HepG2 (cell line): Measurements from ENCODE around the gene PLCG1. TPM values are rescaled to one million over a fixed set of nuclear protein-coding genes. Genes with fewer than 3 reads are reported as not detected.
A peak's percentile ranks its signal among the peaks of the same experiment; 100 is the strongest.

Source experiments
- ATAC-seq: fragments of 200-7000 bp; cut with Tn5 transposase; 3 replicates; pipeline ENCODE4 v1.9.1; 2020; ENCODE audit warnings: mild to moderate bottlenecking, moderate library complexity
- BruUV-seq: library from RNA; stranded (reverse); fragments of 400-500 nt; replicated peaks from 2 replicates; lab custom pipeline; 2021; lab: Mats Ljungman, UMichigan
- CTCF ChIA-PET: fragments of 300-600 bp; formaldehyde crosslinking; extraction: SDS; loops from one replicate; lab custom pipeline; 2021; ENCODE audit warnings: low total read pairs, inconsistent platforms, low intra/inter-chr PET ratio; lab: Yijun Ruan, JAX
- POLR2A ChIA-PET: fragments of 350-600 bp; sonication (Branson Sonifier 250); formaldehyde crosslinking; loops from one replicate; lab custom pipeline; 2020; ENCODE audit warnings: antibody characterized with exemption, inconsistent platforms; lab: Yijun Ruan, JAX
- DNase-seq: peaks from one replicate; pipeline ENCODE4 v3.0.0-alpha.2; 2015; ENCODE audit warnings: low spot score
- FAIRE-seq: peaks from 3 replicates; lab custom pipeline; 2011; peaks lifted over from hg19 to GRCh38; lab: Jason Lieb, UNC
- H2AFZ ChIP-seq: one replicate; pipeline ENCODE4 v1.6.1; 2011; ENCODE audit warnings: low read length, inconsistent platforms
- H3K27ac ChIP-seq: fragments of 300-600 bp; 3 replicates; pipeline ENCODE4 v1.8.0; 2011; ENCODE audit warnings: mixed run types, mild to moderate bottlenecking, mixed read lengths, low read length, inconsistent platforms; ENCODE audit not compliant: insufficient read depth; ENCODE audit errors: extremely low read length
- H3K27me3 ChIP-seq, 2 experiments: fragments of 200-600 bp in 1 of 2; 2 replicates in 1 of 2; 3 replicates in 1 of 2; pipeline versions ENCODE4 v1.6.0 to v1.8.0; 2011; ENCODE audit warnings: low read length in 2 of 2, mild to moderate bottlenecking in 2 of 2, moderate library complexity in 2 of 2, inconsistent platforms in 1 of 2; ENCODE audit not compliant: insufficient read depth in 2 of 2, control insufficient read depth in 1 of 2
- H3K36me3 ChIP-seq, 2 experiments: fragments of 200-600 bp in 1 of 2; replicated peaks in 1 of 2; 2 replicates in 1 of 2; 3 replicates in 1 of 2; pipeline versions ENCODE4 v1.5.1 to v1.8.0; 2011; ENCODE audit warnings: low read length in 2 of 2, inconsistent platforms in 1 of 2; ENCODE audit not compliant: insufficient read depth in 2 of 2, control insufficient read depth in 1 of 2
- H3K4me1 ChIP-seq: 2 replicates; pipeline ENCODE4 v1.5.1; 2012; ENCODE audit warnings: low read length, inconsistent platforms; ENCODE audit not compliant: insufficient read depth
- H3K4me2 ChIP-seq: 2 replicates; pipeline ENCODE4 v1.6.0; 2011; ENCODE audit warnings: low read depth, low read length, inconsistent platforms
- H3K4me3 ChIP-seq, 3 experiments: fragments of 200-600 bp in 1 of 3; sonication (generic), shearing (Covaris generic) in 1 of 3; replicated peaks in 1 of 3; 2 replicates each; pipeline ENCODE4 v1.5.1; 2011 to 2016; ENCODE audit warnings: low read length in 3 of 3, inconsistent platforms in 2 of 3, low read depth in 2 of 3, mild to moderate bottlenecking in 2 of 3, control low read depth in 1 of 3, mixed read lengths in 1 of 3; ENCODE audit not compliant: insufficient read depth in 1 of 3
- H3K79me2 ChIP-seq: one replicate; pipeline ENCODE4 v1.6.1; 2011; ENCODE audit warnings: low read length, inconsistent platforms; ENCODE audit not compliant: insufficient read depth
- H3K9ac ChIP-seq: 2 replicates; pipeline ENCODE4 v1.6.0; 2011; ENCODE audit warnings: mild to moderate bottlenecking, low read depth, low read length, inconsistent platforms; ENCODE audit not compliant: insufficient read depth
- H3K9me3 ChIP-seq: 2 replicates; pipeline ENCODE4 v1.5.1; 2012; ENCODE audit warnings: mild to moderate bottlenecking, low read length
- H4K20me1 ChIP-seq: 2 replicates; pipeline ENCODE4 v1.6.0; 2011; ENCODE audit warnings: inconsistent platforms, mild to moderate bottlenecking, low read length, moderate library complexity; ENCODE audit not compliant: insufficient read depth
- ATAD3A ChIP-seq: sonication (generic); formaldehyde crosslinking; IDR thresholded peaks from 2 replicates; pipeline ENCODE4 v1.4.0; 2020; ENCODE audit warnings: missing genetic modification reagents
- CTCF ChIP-seq: sonication (generic); formaldehyde crosslinking; IDR thresholded peaks from 2 replicates; pipeline ENCODE4 v1.5.0; 2020; ENCODE audit warnings: mild to moderate bottlenecking, missing genetic modification reagents, moderate library complexity
- GATAD2A ChIP-seq: IDR thresholded peaks from 2 replicates; pipeline ENCODE4 v1.6.1; 2016
- HNF1B ChIP-seq: sonication (generic); formaldehyde crosslinking; IDR thresholded peaks from 2 replicates; pipeline ENCODE4 v1.5.1; 2020; ENCODE audit warnings: mild to moderate bottlenecking, moderate library complexity, missing genetic modification reagents
- MIER3 ChIP-seq: IDR thresholded peaks from 2 replicates; pipeline ENCODE4 v1.6.1; 2016; ENCODE audit warnings: missing compliant biosample characterization, borderline replicate concordance
- REPIN1 ChIP-seq: sonication (generic); formaldehyde crosslinking; IDR thresholded peaks from 2 replicates; pipeline ENCODE4 v1.8.0; 2022; ENCODE audit warnings: missing genetic modification reagents, low read depth, mild to moderate bottlenecking, borderline replicate concordance
- SUZ12 ChIP-seq: fragments of 150-350 bp; IDR thresholded peaks from 2 replicates; pipeline ENCODE4 v1.6.1; 2014; ENCODE audit warnings: low read depth, low read length
- SYNCRIP ChIP-seq: fragments of 200-400 bp; formaldehyde crosslinking; IDR thresholded peaks from 2 replicates; pipeline ENCODE4 v1.6.1; 2018; ENCODE audit warnings: mild to moderate bottlenecking, low read depth, low read length; ENCODE audit not compliant: insufficient read depth
- ZBED4 ChIP-seq: sonication (generic); formaldehyde crosslinking; IDR thresholded peaks from 2 replicates; pipeline ENCODE4 v1.4.0; 2020; ENCODE audit warnings: missing genetic modification reagents, borderline replicate concordance
- ZNF337 ChIP-seq: sonication (generic); formaldehyde crosslinking; IDR thresholded peaks from 2 replicates; pipeline ENCODE4 v1.5.1; 2020; ENCODE audit warnings: missing genetic modification reagents, low read depth, mild to moderate bottlenecking, borderline replicate concordance
- ZNF44 ChIP-seq: sonication (generic); formaldehyde crosslinking; IDR thresholded peaks from 2 replicates; pipeline ENCODE4 v1.5.1; 2020; ENCODE audit warnings: mild to moderate bottlenecking, missing genetic modification reagents
- WGBS: methylation state at CpG from one replicate; pipeline ENCODE4 v1.1.6; 2017; ENCODE audit warnings: low lambda C conversion rate; 5-methylcytosine and 5-hydroxymethylcytosine counted together
- in situ Hi-C: cut with HindIII; loops from 2 replicates; pipeline ENCODE4 v1.10.0; 2017; ENCODE audit warnings: low pct_unique_long_range_greater_than_20kb; ENCODE audit not compliant: extremely low pct_ligation_motif_present
- intact Hi-C: fragments of 100-400 bp; cut with micrococcal nuclease; formaldehyde crosslinking; loops from one replicate; pipeline ENCODE4 v1.10.0; 2022; ENCODE audit not compliant: unreplicated experiment
- polyA plus RNA-seq, 8 experiments: library from polyadenylated mRNA; depleted of rRNA in 3 of 8; stranded (reverse) in 7 of 8; unstranded in 1 of 8; fragments of >200 nt; fragmentation: Illumina TruSeq in 4 of 8; extraction: Trizol in 4 of 8; gene quantifications; 2 replicates each; pipeline versions ENCODE4 v1.2.1 to v1.2.3, GENCODE V29; 2011 to 2016; ENCODE audit warnings: low read depth in 4 of 8, missing spikeins in 1 of 8, mixed read lengths in 1 of 8; ENCODE audit not compliant: insufficient read depth in 1 of 8
- total RNA-seq, 5 experiments: library from RNA; depleted of rRNA; stranded (reverse); fragments of >200 nt; fragmentation: Illumina TruSeq; extraction: Trizol; gene quantifications; 2 replicates each; pipeline ENCODE4 v1.2.3, GENCODE V29; 2016; ENCODE audit warnings: low read depth in 1 of 5

The PLCG1 gene
- total and polyA plus RNA-seq, 2 of the 13 experiments (the other 11 are each of a cell fraction or from before 2014, with no cell fraction given) = 85.3 to 158 TPM

GRCh38 chr20:41139227-41140093 lies 2.1 kb downstream of the PLCG1 start (continued):
- TF ChIP-seq MIER3 (no peak), SUZ12 (no peak), ZNF337 (CRISPR knock-in tag) (0 out of 2 replicates have a peak, but pooled peaks have one; percentile 32), HNF1B (CRISPR knock-in tag) (no peak), SYNCRIP (no peak), REPIN1 (CRISPR knock-in tag) (no peak), ATAD3A (CRISPR knock-in tag) (no peak), ZNF44 (CRISPR knock-in tag) (peak; percentile 33; the same call in 1 of the 2 replicates)

GRCh38 chr20:41140226-41141133 lies 3.1 kb downstream of the PLCG1 start:
- FAIRE-seq = peak; percentile 48
- Histone ChIP-seq H4K20me1 (peaks cover 11% of the 10 kb centered on the region), H3K79me2 (peaks cover 80% of the 10 kb centered on the region), H3K27me3 (no peaks in the 10 kb centered on the region), H3K36me3 (peaks cover 8 to 15% of the 10 kb centered on the region in 2 experiments), H3K4me3 (peak overlapping the region in 1 of 3 experiments; percentile 37; a peak in 2 of 6 replicates), H3K4me1 (peaks cover 57% of the 10 kb centered on the region), H3K9me3 (no peaks in the 10 kb centered on the region), H2AFZ (no peak overlapping the region), H3K9ac (peak overlapping the region; percentile 96), H3K27ac (peak overlapping the region; percentile 64), H3K4me2 (peak overlapping the region; percentile 97)
- no TSS peak for BruUV-seq
- in situ Hi-C loops = no loop called here
- peak; percentile 69 for DNase-seq
- intact Hi-C loops = no loop called here
- POLR2A ChIA-PET = no interaction called here
- 67% methylated on average over 10 of the region's 10 CpGs for WGBS
- CTCF ChIA-PET = no interaction called here
- ATAC-seq = no peak; the same call in 2 of the 3 replicates
- TF ChIP-seq ZBED4 (0 out of 2 replicates have a peak, but pooled peaks have one; percentile 8), GATAD2A (peak; percentile 83), CTCF (CRISPR knock-in tag) (peak; percentile 1; the same call in 1 of the 2 replicates)
